Panc1 (cell line): ENCODE measurements around the gene TGFB2. TPM values are rescaled to one million over a fixed set of nuclear protein-coding genes. Genes with fewer than 3 reads are reported as not detected.
A peak's percentile ranks its signal among the peaks of the same experiment; 100 is the strongest.

Experiments used
- ATAC-seq: fragments of 200-7000 bp; cut with Tn5 transposase; 2 replicates; pipeline ENCODE4 v1.9.1; 2020; ENCODE audit warnings: mild to moderate bottlenecking, moderate library complexity
- BruUV-seq: library from RNA; stranded (reverse); fragments of 400-500 nt; replicated peaks from 2 replicates; lab custom pipeline; 2021; lab: Mats Ljungman, UMichigan
- CTCF ChIA-PET: fragments of 300-600 bp; sonication (Branson Sonifier 250); formaldehyde crosslinking; loops from one replicate; lab custom pipeline; 2022; ENCODE audit warnings: antibody characterized with exemption; lab: Charles Lee
- POLR2A ChIA-PET: fragments of 300-600 bp; sonication (Branson Sonifier 250); formaldehyde crosslinking; loops from one replicate; lab custom pipeline; 2022; ENCODE audit warnings: antibody characterized with exemption; lab: Charles Lee
- DNase-seq: peaks from one replicate; pipeline ENCODE4 v3.0.0-alpha.2; 2010; ENCODE audit warnings: low read depth, low spot score
- H3K27ac ChIP-seq: 2 replicates; pipeline ENCODE4 v1.5.1; 2011; ENCODE audit warnings: mild to moderate bottlenecking, low read length, inconsistent platforms
- H3K27me3 ChIP-seq: fragments of 200-500 bp; sonication (Bioruptor generic); 2 replicates; pipeline ENCODE4 v1.6.0; 2014; ENCODE audit warnings: low read length, inconsistent platforms; ENCODE audit not compliant: control insufficient read depth, insufficient read depth
- H3K36me3 ChIP-seq: fragments of 200-500 bp; sonication (Bioruptor generic); 2 replicates; pipeline ENCODE4 v1.5.1; 2014; ENCODE audit warnings: inconsistent platforms, mild to moderate bottlenecking, low read length, moderate library complexity; ENCODE audit not compliant: control insufficient read depth, insufficient read depth
- H3K4me1 ChIP-seq: 2 replicates; pipeline ENCODE4 v1.5.1; 2011; ENCODE audit warnings: inconsistent platforms, mild to moderate bottlenecking, low read length, moderate library complexity; ENCODE audit not compliant: control insufficient read depth, insufficient read depth
- H3K4me3 ChIP-seq, 2 experiments: 2 replicates each; pipeline ENCODE4 v1.5.1; 2011 to 2012; ENCODE audit warnings: low read depth in 2 of 2, low read length in 2 of 2, mild to moderate bottlenecking in 2 of 2, inconsistent platforms in 1 of 2, moderate library complexity in 1 of 2
- H3K9me3 ChIP-seq: fragments of 200-500 bp; sonication (Bioruptor generic); 2 replicates; pipeline ENCODE4 v1.5.1; 2014; ENCODE audit warnings: low read depth, mild to moderate bottlenecking, inconsistent platforms, low read length, moderate library complexity; ENCODE audit not compliant: control insufficient read depth, insufficient read depth
- POLR2AphosphoS5 ChIP-seq: IDR thresholded peaks from 2 replicates; pipeline ENCODE4 v1.6.1; 2012; ENCODE audit warnings: mild to moderate bottlenecking, low read depth, low read length, moderate library complexity
- SIN3A ChIP-seq: IDR thresholded peaks from 2 replicates; pipeline ENCODE4 v1.6.1; 2012; ENCODE audit warnings: low read depth, mild to moderate bottlenecking, low read length, moderate library complexity, borderline replicate concordance; ENCODE audit not compliant: insufficient read depth
- TCF7L2 ChIP-seq: IDR thresholded peaks from 2 replicates; pipeline ENCODE4 v1.6.1; 2011; ENCODE audit warnings: mild to moderate bottlenecking, low read depth, low read length, inconsistent platforms
- in situ Hi-C: cut with HindIII; loops from 2 replicates; pipeline ENCODE4 v1.10.0; 2016; ENCODE audit warnings: low sequenced_read_pairs, low pct_unique_long_range_greater_than_20kb
- intact Hi-C: fragments of 100-400 bp; cut with micrococcal nuclease; formaldehyde crosslinking; loops from one replicate; pipeline ENCODE4 v1.10.0; 2022; ENCODE audit not compliant: unreplicated experiment
- total RNA-seq: library from RNA; stranded (reverse); gene quantifications from one replicate; pipeline ENCODE4 v1.2.1, GENCODE V29; 2021; ENCODE audit not compliant: unreplicated experiment
- TF ChIP-seq, protein P1 (sequence below): fragments of 450-650 bp; IDR thresholded peaks from 2 replicates; pipeline ENCODE4 v1.5.1; 2017; ENCODE audit warnings: mild to moderate bottlenecking
- TF ChIP-seq, protein P2 (sequence below), 2 experiments: IDR thresholded peaks; 2 replicates each; pipeline ENCODE4 v1.6.1; 2011 to 2012; ENCODE audit warnings: low read depth in 2 of 2, control low read depth in 1 of 2, low read length in 1 of 2, mild to moderate bottlenecking in 1 of 2, moderate library complexity in 1 of 2; ENCODE audit not compliant: insufficient read depth in 1 of 2

TGFB2 gene
- total RNA-seq, 1 experiment from 2014 or later: 58.9 TPM

DNA sequence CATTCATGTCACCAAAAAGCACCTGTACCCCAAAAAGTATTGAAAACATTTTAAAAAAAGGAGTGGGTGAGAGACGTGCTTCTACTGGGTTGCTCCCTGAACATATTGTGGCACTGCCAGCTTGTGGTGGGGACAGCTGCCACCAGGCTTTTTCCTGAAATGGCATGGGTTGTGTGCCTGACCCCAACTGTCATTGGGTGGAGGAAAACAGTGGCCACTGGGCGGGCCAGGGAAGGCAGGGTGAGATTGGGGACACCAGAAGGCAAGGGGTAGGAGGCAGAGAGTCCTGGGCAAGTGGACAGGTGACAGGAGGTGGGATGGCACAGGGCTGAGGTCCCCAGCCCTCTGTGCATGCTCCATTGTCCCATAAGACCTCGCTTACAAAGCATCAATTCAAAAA lies 55.5 kb downstream of the TGFB2 start:
- Histone ChIP-seq H3K27me3 (no peaks in the 10 kb centered on the region), H3K9me3 (peaks cover 3% of the 10 kb centered on the region; the same call in 1 of the 2 replicates), H3K36me3 (no peaks in the 10 kb centered on the region), H3K27ac (peak overlapping the region; percentile 78; the same call in 1 of the 2 replicates), H3K4me3 (no peak overlapping the region), H3K4me1 (peaks cover 22% of the 10 kb centered on the region)
- no peak for ATAC-seq
- intact Hi-C loops (no loop called here), in situ Hi-C loops (no loop called here)
- no TSS peak for BruUV-seq
- ChIA-PET CTCF (no interaction called here), POLR2A (no interaction called here)
- no peak for DNase-seq
- TF ChIP-seq TCF7L2 (no peak), POLR2AphosphoS5 (no peak)
- TF ChIP-seq, protein P1, sequence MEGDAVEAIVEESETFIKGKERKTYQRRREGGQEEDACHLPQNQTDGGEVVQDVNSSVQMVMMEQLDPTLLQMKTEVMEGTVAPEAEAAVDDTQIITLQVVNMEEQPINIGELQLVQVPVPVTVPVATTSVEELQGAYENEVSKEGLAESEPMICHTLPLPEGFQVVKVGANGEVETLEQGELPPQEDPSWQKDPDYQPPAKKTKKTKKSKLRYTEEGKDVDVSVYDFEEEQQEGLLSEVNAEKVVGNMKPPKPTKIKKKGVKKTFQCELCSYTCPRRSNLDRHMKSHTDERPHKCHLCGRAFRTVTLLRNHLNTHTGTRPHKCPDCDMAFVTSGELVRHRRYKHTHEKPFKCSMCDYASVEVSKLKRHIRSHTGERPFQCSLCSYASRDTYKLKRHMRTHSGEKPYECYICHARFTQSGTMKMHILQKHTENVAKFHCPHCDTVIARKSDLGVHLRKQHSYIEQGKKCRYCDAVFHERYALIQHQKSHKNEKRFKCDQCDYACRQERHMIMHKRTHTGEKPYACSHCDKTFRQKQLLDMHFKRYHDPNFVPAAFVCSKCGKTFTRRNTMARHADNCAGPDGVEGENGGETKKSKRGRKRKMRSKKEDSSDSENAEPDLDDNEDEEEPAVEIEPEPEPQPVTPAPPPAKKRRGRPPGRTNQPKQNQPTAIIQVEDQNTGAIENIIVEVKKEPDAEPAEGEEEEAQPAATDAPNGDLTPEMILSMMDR: no peak

DNA sequence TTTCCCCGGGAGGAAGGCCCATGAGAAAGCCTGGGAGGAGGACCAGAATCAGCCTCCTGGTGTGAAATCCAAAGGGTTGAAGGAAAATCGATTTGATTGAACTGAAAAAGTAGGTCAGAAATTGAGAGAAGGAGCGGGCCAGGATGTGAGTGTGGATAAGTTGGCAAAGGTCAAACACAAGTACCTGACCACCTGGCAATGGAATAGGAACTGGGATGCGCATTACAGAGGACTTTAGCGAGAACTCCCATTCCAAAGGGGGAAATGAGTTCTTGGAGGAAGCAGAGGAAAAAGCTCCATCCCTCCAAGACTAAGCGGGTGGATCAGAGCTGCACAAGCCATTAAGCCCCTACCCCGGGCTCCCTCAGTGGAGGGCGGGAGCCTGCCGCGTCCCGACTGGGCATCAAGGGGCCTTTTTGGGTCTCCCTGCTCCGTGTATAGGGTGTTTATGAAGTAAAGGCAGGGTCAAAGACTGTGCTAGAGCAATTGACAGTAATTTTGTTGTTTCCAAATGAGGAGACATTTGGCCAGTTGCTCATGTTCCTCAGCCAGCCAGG lies 56.4 kb downstream of the TGFB2 start:
- DNase-seq (no peak), ATAC-seq (no peak)
- peaks cover 22% of the 10 kb centered on the region for H3K4me1 ChIP-seq
- in situ Hi-C loops (no loop called here), intact Hi-C loops (no loop called here)
- POLR2A ChIA-PET: no interaction called here
- no TSS peak for BruUV-seq
- H3K27ac ChIP-seq: peak overlapping the region; percentile 78
- no peaks in the 10 kb centered on the region for H3K27me3 ChIP-seq
- H3K9me3 ChIP-seq: peaks cover 3% of the 10 kb centered on the region; the same call in 1 of the 2 replicates
- TF ChIP-seq SIN3A: no peak
- no peak for TF ChIP-seq POLR2AphosphoS5
- no peak for TF ChIP-seq TCF7L2
- TF ChIP-seq, protein P2, sequence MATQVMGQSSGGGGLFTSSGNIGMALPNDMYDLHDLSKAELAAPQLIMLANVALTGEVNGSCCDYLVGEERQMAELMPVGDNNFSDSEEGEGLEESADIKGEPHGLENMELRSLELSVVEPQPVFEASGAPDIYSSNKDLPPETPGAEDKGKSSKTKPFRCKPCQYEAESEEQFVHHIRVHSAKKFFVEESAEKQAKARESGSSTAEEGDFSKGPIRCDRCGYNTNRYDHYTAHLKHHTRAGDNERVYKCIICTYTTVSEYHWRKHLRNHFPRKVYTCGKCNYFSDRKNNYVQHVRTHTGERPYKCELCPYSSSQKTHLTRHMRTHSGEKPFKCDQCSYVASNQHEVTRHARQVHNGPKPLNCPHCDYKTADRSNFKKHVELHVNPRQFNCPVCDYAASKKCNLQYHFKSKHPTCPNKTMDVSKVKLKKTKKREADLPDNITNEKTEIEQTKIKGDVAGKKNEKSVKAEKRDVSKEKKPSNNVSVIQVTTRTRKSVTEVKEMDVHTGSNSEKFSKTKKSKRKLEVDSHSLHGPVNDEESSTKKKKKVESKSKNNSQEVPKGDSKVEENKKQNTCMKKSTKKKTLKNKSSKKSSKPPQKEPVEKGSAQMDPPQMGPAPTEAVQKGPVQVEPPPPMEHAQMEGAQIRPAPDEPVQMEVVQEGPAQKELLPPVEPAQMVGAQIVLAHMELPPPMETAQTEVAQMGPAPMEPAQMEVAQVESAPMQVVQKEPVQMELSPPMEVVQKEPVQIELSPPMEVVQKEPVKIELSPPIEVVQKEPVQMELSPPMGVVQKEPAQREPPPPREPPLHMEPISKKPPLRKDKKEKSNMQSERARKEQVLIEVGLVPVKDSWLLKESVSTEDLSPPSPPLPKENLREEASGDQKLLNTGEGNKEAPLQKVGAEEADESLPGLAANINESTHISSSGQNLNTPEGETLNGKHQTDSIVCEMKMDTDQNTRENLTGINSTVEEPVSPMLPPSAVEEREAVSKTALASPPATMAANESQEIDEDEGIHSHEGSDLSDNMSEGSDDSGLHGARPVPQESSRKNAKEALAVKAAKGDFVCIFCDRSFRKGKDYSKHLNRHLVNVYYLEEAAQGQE (IDR thresholded peaks at IDR 0.05; ENCODE audit: insufficient read depth in 1 of 2, low read depth in 2 of 2, low read length in 1 of 2): no peak
- TF ChIP-seq, protein P1: no peak
- no peak overlapping the region for H3K4me3 ChIP-seq
- CTCF ChIA-PET: no interaction called here
- H3K36me3 ChIP-seq: no peaks in the 10 kb centered on the region
